Fibroblast of skin of scalp (primary cell): ENCODE measurements around the gene ZNF430. TPM values are rescaled to one million over a fixed set of nuclear protein-coding genes. Genes with fewer than 3 reads are reported as not detected.
"Not testable (repeated sequence)": the region's sequence is repeated elsewhere in the genome, so short reads cannot be mapped to it uniquely, and the experiment has no call there.

ENCODE experiments used
- DNase-seq: peaks from one replicate; pipeline ENCODE4 v3.0.0-alpha.2; 2013
- polyA plus RNA-seq, 2 experiments: library from polyadenylated mRNA; unstranded; fragments of 120-200 nt; gene quantifications; one replicate each; pipeline ENCODE4 v1.2.1, GENCODE V29; 2013; ENCODE audit not compliant: insufficient read length in 2 of 2

The ZNF430 gene
- 3.1 TPM for polyA plus RNA-seq (2013, experiment 1 of 2; ENCODE audit: insufficient read length)
- polyA plus RNA-seq (2013, experiment 2 of 2; ENCODE audit: insufficient read length), result 3.4 TPM

GRCh38 chr19:21020298-21021227, at the start of gene ZNF430:
Gene ZNF430, plus strand, starts transcription at chr19:21020657. Its CDS starts 144 bp downstream, at chr19:21020801.
- peak; percentile 95 for DNase-seq

GRCh38 chr19:20992788-20993187, 27.7 kb upstream of the ZNF430 start:
- not testable (repeated sequence) for DNase-seq

GRCh38 chr19:20999731-21000352, 20.6 kb upstream of the ZNF430 start:
- DNase-seq, result peak; percentile 86

DNA sequence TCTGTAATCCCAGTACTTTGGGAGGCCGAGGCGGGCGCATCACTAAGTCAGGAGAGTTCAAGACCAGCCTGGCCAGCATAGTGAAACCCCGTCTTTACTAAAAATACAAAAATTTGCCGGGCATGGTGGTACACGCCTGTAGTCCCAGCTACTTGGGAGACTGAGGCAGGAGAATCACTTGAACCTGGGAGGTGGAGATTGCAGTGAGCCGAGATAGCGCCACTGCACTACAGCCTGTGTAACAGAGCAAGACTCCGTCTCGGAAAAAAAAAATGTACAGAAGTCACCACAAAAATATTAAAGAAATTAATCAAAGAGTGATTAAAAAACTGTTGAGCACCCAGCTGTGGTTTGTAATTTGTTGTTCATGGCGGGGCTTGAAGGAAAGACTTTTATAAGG, 781 bp downstream of the ZNF430 start:
- not testable (repeated sequence) for DNase-seq

- DNase-seq, result no peak
Observed at GRCh38 chr19:21022996-21023395, 2.5 kb downstream of the ZNF430 start.

- no peak for DNase-seq
Observed at GRCh38 chr19:21023901-21024300, 3.4 kb downstream of the ZNF430 start.

DNA sequence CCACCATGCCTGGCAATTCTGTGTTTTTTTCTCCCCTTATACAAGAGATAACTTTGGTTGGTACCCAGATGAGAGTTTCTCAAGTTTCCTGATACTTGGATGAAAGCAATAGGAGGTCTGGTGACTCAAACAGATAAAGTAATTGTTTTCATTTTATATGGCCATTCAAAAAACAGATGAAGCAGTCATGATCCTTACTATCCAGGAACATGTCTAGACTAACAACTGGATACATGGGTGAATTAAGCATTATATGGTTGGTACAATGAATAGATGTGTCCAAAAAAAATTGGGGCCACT, 8.5 kb downstream of the ZNF430 start:
- DNase-seq, result no peak

GRCh38 chr19:21045028-21045427, 24.6 kb downstream of the ZNF430 start:
- DNase-seq, result no peak

DNA sequence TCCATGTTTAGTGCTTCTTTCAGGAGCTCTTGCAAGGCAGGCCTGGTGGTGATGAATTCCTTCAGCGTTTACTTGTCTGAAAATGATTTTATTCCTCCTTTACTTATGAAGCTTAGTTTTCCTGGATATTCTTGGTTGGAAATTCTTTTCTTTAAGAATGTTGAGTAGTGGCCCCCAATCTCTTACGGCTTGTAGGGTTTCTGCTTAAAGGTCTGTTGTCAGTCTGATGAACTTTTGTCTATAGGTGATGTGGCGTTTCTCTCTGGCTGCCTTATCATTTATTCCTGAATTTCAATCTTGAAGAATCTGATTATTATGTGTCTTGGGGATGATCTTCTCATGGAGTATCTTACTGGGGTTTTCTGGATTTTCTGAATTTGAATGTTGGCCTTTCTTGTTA, 26.0 kb downstream of the ZNF430 start:
- no peak for DNase-seq

DNA sequence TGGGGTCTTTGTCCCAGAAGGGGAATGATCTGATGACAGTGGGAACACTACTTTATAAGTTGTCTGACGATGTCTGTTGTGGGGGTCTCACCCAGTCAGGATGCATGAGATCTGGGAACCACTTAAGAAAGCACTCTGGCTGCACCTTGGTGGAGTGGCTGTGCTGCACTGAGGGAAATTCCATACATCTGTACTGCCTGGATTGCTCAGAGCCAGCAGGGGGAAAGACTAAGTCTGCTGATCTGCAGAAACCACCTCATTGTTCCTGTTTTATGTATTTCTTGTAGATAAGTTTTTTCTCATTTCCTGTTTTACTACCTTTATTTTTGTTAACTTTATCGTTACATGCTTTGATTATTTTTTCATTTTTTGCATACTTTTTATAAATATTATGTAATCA, 27.3 kb downstream of the ZNF430 start:
- DNase-seq, result no peak

GRCh38 chr19:21052902-21053301, 32.4 kb downstream of the ZNF430 start:
- no peak for DNase-seq

GRCh38 chr19:21065336-21065735, 44.9 kb downstream of the ZNF430 start:
- DNase-seq, result no peak

DNA sequence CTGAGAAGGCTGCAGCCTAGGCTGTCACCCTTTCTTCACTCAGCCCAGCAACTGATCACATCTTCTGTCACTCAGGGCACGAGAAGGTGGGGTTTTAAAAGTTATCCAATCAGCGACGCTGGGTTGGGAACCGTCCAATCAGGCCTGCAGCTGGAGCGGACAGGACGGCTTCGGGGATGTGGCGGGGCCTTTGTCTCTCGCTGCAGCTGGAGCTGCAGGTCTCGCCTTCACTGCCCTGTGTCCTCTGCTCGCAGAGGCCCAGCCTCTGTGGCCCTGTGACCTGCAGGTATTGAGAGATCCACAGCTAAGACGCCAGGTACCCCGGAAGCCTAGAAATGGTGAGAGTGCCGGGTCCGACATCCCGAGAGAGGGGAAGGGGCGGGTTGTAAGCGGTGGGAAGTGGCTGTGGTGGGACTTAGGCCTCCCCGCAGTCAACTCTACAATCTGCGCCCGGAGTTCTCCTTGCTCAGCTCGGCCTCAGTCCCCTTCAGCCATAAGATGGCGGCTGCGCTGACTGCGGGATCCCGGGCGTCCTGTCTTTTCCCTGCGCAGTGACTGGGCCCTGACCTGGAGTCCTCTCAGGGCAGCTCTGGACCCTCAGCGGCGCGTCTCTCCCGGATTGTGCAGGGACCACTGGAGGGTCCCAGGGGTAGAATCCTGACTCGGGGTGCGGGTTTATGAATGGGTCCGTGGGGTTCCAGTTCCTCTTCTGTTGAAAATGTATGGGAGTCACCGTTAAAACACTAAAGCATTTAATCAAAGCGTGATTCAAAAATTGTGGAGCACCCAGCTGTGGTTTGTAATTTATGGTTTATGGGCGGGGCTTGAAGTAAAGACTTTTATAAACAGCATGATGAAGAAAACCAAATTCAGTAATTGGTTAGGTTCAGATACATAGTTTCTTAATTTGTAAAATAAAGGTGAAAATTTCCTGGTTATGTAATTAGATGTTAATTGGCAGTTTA, 61.8 kb downstream of the ZNF430 start, which contains the start of gene ZNF714:
TSS of gene ZNF714 (plus strand) at position 193 of the 965 bp plus-strand sequence. CDS start 16,066 bp downstream, outside the sequence.
- DNase-seq, result peak; percentile 94

DNA sequence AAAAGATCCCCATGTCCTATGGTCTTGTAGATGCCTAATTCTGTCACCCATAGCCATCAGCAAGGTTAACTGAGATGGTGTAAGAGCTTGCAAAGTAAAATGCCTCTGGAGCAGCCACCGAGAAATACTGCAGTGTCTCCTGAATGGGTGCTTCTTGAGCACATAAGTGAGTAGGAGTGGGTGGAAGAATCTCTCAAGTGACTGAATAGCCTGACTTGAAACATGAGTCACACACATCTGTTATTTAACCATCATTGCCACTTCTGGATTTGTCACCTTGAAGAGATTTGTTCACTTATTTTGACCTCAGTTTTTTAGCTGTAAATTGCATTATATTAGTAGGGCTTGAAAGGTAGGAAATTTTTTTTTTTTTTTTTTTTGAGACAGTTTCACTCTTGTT, 63.9 kb downstream of the ZNF430 start:
- DNase-seq, result no peak

DNA sequence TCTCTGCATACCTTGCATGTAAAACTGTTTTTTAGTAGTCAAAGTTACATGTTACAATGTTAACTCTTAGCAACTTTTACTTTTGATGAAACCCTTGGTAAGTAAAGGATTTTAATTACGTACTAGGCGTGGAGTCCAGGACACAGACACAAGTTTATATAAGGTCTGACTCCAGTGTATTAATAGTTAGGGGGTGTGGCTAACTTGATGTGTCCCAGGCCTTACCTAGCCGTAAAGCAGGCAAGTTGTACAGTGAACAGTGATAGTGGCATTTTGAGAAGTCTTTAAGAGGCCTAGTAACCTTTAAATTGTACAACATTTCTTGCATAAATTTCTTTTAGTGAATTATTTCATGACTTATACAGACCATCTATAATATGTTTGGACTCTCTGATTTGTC, 67.4 kb downstream of the ZNF430 start:
- no peak for DNase-seq

- peak; percentile 31 for DNase-seq
Observed at GRCh38 chr19:21092109-21092508, 71.7 kb downstream of the ZNF430 start.

DNA sequence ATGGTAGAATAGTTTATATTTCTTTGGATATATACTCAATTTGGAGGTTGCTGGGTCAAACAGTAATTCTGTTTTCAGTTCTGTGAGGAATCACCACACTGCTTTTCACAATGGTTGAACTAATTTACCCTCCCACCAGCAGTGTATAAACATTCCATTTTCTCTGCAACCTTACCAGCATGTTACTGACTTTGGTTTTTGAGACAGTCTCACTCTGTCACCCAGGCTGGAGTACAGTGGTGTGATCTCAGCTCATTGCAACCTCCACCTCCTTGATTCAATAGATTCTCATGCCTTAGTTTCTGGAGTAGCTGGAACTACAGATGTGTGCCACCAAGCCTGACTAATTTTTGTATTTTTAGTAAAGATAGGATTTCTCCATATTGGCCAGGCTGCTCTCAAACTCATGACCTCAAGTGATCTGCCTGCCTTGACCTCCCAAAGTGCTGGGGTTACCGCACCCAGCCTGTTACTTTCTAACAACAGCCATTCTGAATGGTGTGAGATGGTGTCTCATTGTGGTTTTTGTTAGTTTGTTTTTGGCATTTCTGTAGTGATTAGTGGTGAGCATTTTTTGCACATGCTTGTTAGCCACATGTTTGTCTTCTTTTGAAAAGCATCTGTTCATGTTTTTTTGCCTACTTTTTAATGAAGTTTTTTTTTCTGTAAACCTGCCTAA, 74.0 kb downstream of the ZNF430 start:
- DNase-seq, result no peak

DNA sequence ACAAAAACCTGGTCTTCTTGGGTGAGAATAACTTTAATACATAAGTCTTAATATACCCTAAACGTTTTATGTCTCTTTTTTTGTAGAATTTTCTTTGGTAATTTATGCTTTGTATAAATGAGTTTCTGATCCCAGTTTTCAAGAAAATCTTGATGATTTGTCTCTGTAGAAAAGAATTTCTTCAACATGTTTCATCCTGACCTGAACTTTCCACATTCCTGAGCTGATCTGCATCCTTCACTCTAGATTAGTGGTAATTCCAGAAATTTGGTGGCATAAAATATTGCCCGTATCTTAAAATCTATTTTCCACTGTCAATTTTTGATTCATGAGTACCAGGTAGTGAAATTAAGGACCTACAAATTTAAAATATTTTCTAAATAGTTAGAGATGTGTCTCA, 77.8 kb downstream of the ZNF430 start:
- no peak for DNase-seq

DNA sequence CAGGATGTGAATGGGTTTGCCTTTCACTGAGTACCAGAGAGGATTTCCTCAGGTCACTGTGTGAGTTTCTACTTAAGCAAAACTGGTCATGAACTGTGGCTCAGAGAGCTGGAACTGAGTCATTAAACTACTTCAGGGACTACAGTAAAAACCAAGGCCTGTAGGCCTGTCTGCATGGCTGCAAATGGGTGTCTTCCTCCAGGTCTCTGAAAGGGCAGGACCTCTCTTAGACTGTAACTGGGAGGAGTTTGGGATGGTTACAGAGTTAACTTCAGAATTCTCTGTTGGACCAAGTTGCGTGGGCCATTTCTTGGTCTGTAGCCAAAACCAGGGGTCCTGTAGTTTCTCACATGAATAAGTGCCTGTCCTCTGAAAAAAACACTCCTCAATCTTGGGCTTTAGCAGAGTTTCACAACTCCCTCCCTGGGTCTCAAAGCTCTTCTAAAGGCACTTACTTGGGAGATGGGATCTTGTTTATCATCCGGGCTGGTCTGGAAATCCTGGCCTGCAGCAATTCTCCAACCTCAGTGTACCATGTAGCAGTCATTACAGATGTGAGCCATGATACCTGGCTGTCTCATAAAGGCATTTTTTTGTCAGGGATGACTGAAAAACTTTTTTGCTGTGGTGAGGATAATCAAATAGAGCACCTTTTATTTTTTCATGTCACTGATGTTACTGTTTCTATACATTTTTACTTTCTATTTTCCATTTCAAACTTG, 81.2 kb downstream of the ZNF430 start:
- no peak for DNase-seq

DNA sequence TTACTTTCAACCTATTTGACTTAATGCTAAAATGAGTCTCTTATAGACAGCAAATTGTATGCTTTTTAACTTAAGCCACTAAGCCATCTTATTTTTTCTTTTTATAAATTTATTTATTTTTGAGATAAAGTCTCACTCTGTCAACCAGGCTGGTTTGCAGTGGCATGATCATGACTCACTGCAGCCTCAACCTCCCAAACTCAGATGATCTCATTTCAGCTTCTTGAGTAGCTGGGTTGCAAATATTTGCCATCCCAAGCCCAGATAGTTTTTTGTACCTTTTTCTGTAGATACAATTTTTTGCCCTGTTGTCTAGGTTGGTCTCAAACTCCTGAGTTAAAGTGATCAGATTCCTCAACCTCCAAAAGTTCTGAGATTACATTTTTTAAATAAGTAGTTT, 88.7 kb downstream of the ZNF430 start:
- DNase-seq, result no peak
